Mesangial cell (primary cell): Measurements from ENCODE around the gene MEX3D. TPM values are rescaled to one million over a fixed set of nuclear protein-coding genes. Genes with fewer than 3 reads are reported as not detected.

ENCODE experiments used
- total RNA-seq: library from RNA; depleted of rRNA; stranded (reverse); fragments of >200 nt; gene quantifications from 2 replicates; pipeline ENCODE4 v1.2.3, GENCODE V29; 2015

Gene MEX3D
- total RNA-seq, result 72.6 and 109 TPM in 2 replicates

GRCh38 chr19:1568320-1569019 lies at the start of gene MEX3D:
Gene MEX3D, minus strand, starts transcription at chr19:1568325. Its CDS starts 267 bp downstream, at chr19:1568058.

GRCh38 chr19:1605236-1606137 lies 37.4 kb upstream of the MEX3D start, which contains the start of gene UQCR11:
Gene UQCR11, minus strand, starts transcription at chr19:1605462. Its CDS starts 53 bp downstream, at chr19:1605409.

GRCh38 chr19:1592755-1593500 lies 24.8 kb upstream of the MEX3D start, which contains the start of gene MBD3:
Gene MBD3, minus strand, starts transcription at chr19:1592865. Its CDS starts 234 bp downstream, at chr19:1592631.

GRCh38 chr19:1523412-1524286 lies 44.5 kb downstream of the MEX3D start, which contains the start of gene PLK5:
Gene PLK5, plus strand, starts transcription at chr19:1524077. Its CDS starts 2,920 bp downstream, at chr19:1526997.

GRCh38 chr19:1512671-1513498 lies 55.2 kb downstream of the MEX3D start, which contains the start of gene ADAMTSL5:
Gene ADAMTSL5, minus strand, starts transcription at chr19:1513019. Its CDS starts 2,076 bp downstream, at chr19:1510943.

Other genes starting within 250 kb of the MEX3D start
- gene NDUFS7, start 184.4 kb downstream of the MEX3D start, total RNA-seq, result 172 and 183 TPM in 2 replicates
- 21.5 and 44.2 TPM in 2 replicates for gene GAMT, start 166.8 kb downstream of the MEX3D start, total RNA-seq
- gene DAZAP1, start 160.7 kb downstream of the MEX3D start, total RNA-seq, result 71.4 and 138 TPM in 2 replicates
- 1,692 and 1,880 TPM in 2 replicates for gene RPS15, start 129.9 kb downstream of the MEX3D start, total RNA-seq
- gene APC2, start 118.2 kb downstream of the MEX3D start, total RNA-seq, result 0.98 and 1.0 TPM in 2 replicates
- 26.1 and 55.5 TPM in 2 replicates for gene C19orf25, start 89.1 kb downstream of the MEX3D start, total RNA-seq
- 3.9 and 10.8 TPM in 2 replicates for gene PCSK4, start 78.0 kb downstream of the MEX3D start, total RNA-seq
- gene REEP6, start 77.1 kb downstream of the MEX3D start, total RNA-seq, result 5.2 and 7.6 TPM in 2 replicates
- 0.65 and 4.4 TPM in 2 replicates for gene ADAMTSL5, start 55.3 kb downstream of the MEX3D start, total RNA-seq
- gene PLK5, start 44.2 kb downstream of the MEX3D start, total RNA-seq, result 0.13 TPM in 1 of 2 replicates, not detected in the other
- 119 and 157 TPM in 2 replicates for gene MBD3, start 24.5 kb upstream of the MEX3D start, total RNA-seq
- gene UQCR11, start 37.1 kb upstream of the MEX3D start, total RNA-seq, result 101 and 169 TPM in 2 replicates
- gene TCF3, start 84.3 kb upstream of the MEX3D start, total RNA-seq, result 164 and 236 TPM in 2 replicates
- not detected in 2 replicates for gene ONECUT3, start 185.2 kb upstream of the MEX3D start, total RNA-seq
- gene ATP8B3, start 244.0 kb upstream of the MEX3D start, total RNA-seq, result 5.4 and 5.6 TPM in 2 replicates